Heart left ventricle (tissue), 16 donors: ENCODE data around the gene VWA5A. TPM values are rescaled to one million over a fixed set of nuclear protein-coding genes. Genes with fewer than 3 reads are reported as not detected.

Experiments
- ATAC-seq, 4 donors: fragments of 200-7000 bp; cut with Tn5 transposase; one replicate each; pipeline ENCODE4 v1.9.1; 2020 to 2022; ENCODE audit warnings: moderate library complexity in 4 of 4, mild to moderate bottlenecking in 3 of 4, moderate number of reproducible peaks in 1 of 4
- DNase-seq, 5 donors: peaks; one replicate each; pipeline ENCODE4 v3.0.0-alpha.2; 2020
- H3K27ac ChIP-seq, 12 donors: fragments of 200-600 bp; sonication (generic) in 4 of 12; one replicate each; pipeline versions ENCODE4 v1.5.0 to v1.8.0; 2016 to 2022; ENCODE audit warnings: mild to moderate bottlenecking in 2 of 12
- H3K27me3 ChIP-seq, 9 donors: fragments of 200-600 bp; sonication (generic) in 2 of 9; one replicate each; pipeline versions ENCODE4 v1.5.1 to v1.8.0; 2016 to 2022; ENCODE audit warnings: mild to moderate bottlenecking in 3 of 9
- H3K36me3 ChIP-seq, 9 donors: fragments of 200-600 bp; sonication (generic) in 2 of 9; one replicate each; pipeline versions ENCODE4 v1.5.0 to v1.8.0; 2018 to 2022; ENCODE audit warnings: mild to moderate bottlenecking in 2 of 9
- H3K4me1 ChIP-seq, 12 donors: fragments of 200-600 bp; sonication (generic) in 4 of 12; one replicate each; pipeline versions ENCODE4 v1.5.0 to v1.8.0; 2016 to 2022; ENCODE audit warnings: mild to moderate bottlenecking in 3 of 12
- H3K4me3 ChIP-seq, 12 donors: fragments of 200-600 bp; sonication (generic) in 4 of 12; one replicate each; pipeline versions ENCODE4 v1.5.0 to v1.8.0; 2017 to 2022; ENCODE audit warnings: mild to moderate bottlenecking in 9 of 12, moderate library complexity in 4 of 12
- H3K9me3 ChIP-seq, 12 donors: fragments of 200-600 bp; sonication (generic) in 4 of 12; one replicate each; pipeline versions ENCODE4 v1.5.0 to v1.8.0; 2016 to 2022; ENCODE audit warnings: mild to moderate bottlenecking in 1 of 12
- CTCF ChIP-seq, 12 donors: fragments of 200-600 bp; sonication (generic) in 4 of 12; IDR thresholded peaks; one replicate each; pipeline versions ENCODE4 v1.5.0 to v1.8.0; 2018 to 2022; ENCODE audit warnings: antibody characterized with exemption in 12 of 12, mild to moderate bottlenecking in 5 of 12
- POLR2A ChIP-seq, 2 donors: fragments of 450-650 bp; IDR thresholded peaks; one replicate each; pipeline ENCODE4 v1.6.1; 2017; ENCODE audit warnings: antibody characterized with exemption in 2 of 2, mild to moderate bottlenecking in 2 of 2, moderate library complexity in 2 of 2
- WGBS, 4 donors: extraction: QIAGEN DNeasy Blood & Tissue Kit in 2 of 4; methylation state at CpG; one replicate each; pipeline versions ENCODE4 v1.1.5 to v1.1.7; 2013 to 2018; 5-methylcytosine and 5-hydroxymethylcytosine counted together
- intact Hi-C, 10 donors: fragments of 100-400 bp; cut with DNase I; formaldehyde crosslinking; loops; one replicate each; pipeline versions ENCODE4 v1.11.1 to v1.14.2; 2022
- polyA plus RNA-seq, 2 donors: library from polyadenylated mRNA; stranded (reverse); fragments of 200-250 nt; gene quantifications; one replicate each; pipeline ENCODE4 v1.2.3, GENCODE V29; 2013
- total RNA-seq, 9 donors: library from RNA; depleted of rRNA in 2 of 9; stranded (reverse); fragments of >200 nt in 2 of 9; fragmentation: NEBNext Ultra II Directional in 3 of 9; extraction: Animal tissue kit (Norgen Biotek cat#: 25700) in 3 of 9; gene quantifications; one replicate each; pipeline versions ENCODE4 v1.1.0 to v1.2.4, GENCODE V29; 2016 to 2023
- donor health status: ischemic (EF 13 %, LVEDD 7.1; RV severe dilation, severe dysfunction).
- donor health status: healthy with polysubstance abuse.
- donor health status: DM: no; HTN: yes; CAD: no.
- donor health status: DM: no; HTN: no; CAD: no.
- donor health status: ischemic (EF 25% LVEDD 6.9; RV normal size, moderate dysfunction).
- donor health status: ischemic (EF 25% LVEDD 5.7; RV mildly dilated, moderate dysfunction).
- donor health status: healthy.
- donor health status: DM: yes; HTN: yes; CAD: no.
- donor health status: ischemic (EF 35%, LVEDD 5.7; RV mildly dilated, moderate dysfunction).
- donor health status: nonischemic (EF 11% LVEDD 7.7; RV severe dilation, severe dysfunction).
- donor health status: DM: yes; HTN: yes; CAD: no.
- donor health status: PGD.
- donor health status: ischemic (EF 29% LVEDD 5.4; RV normal size, mild dysfunction).
- donor health status: nonischemic (EF 23%, LVEDD 6.1; RV moderate dilation, normal function).

VWA5A gene
- total and polyA plus RNA-seq, 11 donors: 1.2 to 13.7 (median 2.8) TPM

GRCh38 chr11:124081483-124081882 is 33.8 kb upstream of the VWA5A start:
- Histone ChIP-seq H3K27ac (no peak overlapping the region), H3K4me3 (no peak overlapping the region), H3K36me3 (no peaks in the 10 kb centered on the region), H3K9me3 (no peaks in the 10 kb centered on the region), H3K27me3 (peaks cover 0 to 73% (median 3%) of the 10 kb centered on the region in 9 donors), H3K4me1 (peaks cover 0 to 2% (median 0%) of the 10 kb centered on the region in 12 donors)
- TF ChIP-seq POLR2A (IDR thresholded peaks at IDR 0.05) (no peak), CTCF (IDR thresholded peaks at IDR 0.05) (no peak)
- no peak for ATAC-seq
- intact Hi-C loops: no loop called here
- 80 to 91% (median 88%) methylated on average over 3 of the region's 3 CpGs for WGBS, 4 donors
- no peak for DNase-seq

GRCh38 chr11:124082371-124082770 is 32.9 kb upstream of the VWA5A start:
- Histone ChIP-seq H3K36me3 (no peaks in the 10 kb centered on the region), H3K4me1 (no peaks in the 10 kb centered on the region), H3K27me3 (peaks cover 0 to 66% (median 0%) of the 10 kb centered on the region in 9 donors), H3K9me3 (no peaks in the 10 kb centered on the region), H3K4me3 (no peak overlapping the region), H3K27ac (no peak overlapping the region)
- TF ChIP-seq POLR2A (IDR thresholded peaks at IDR 0.05) (no peak), CTCF (IDR thresholded peaks at IDR 0.05) (no peak)
- WGBS, 4 donors: 80 to 86% (median 83%) methylated on average over 4 of the region's 4 CpGs
- ATAC-seq (no peak), DNase-seq (no peak)
- intact Hi-C loops: no loop called here

- 65 to 79% (median 73%) methylated on average over 3 of the region's 3 CpGs for WGBS, 4 donors
- H3K4me3 ChIP-seq: no peak overlapping the region
- DNase-seq (no peak), ATAC-seq (no peak)
- H3K9me3 ChIP-seq: no peaks in the 10 kb centered on the region
- TF ChIP-seq CTCF (IDR thresholded peaks at IDR 0.05): no peak
- no peak for TF ChIP-seq POLR2A (IDR thresholded peaks at IDR 0.05)
- H3K36me3 ChIP-seq: no peaks in the 10 kb centered on the region
- intact Hi-C loops: no loop called here
- no peaks in the 10 kb centered on the region for H3K4me1 ChIP-seq
- no peak overlapping the region for H3K27ac ChIP-seq
- peaks cover 0 to 36% (median 0%) of the 10 kb centered on the region in 9 donors for H3K27me3 ChIP-seq
Observed at GRCh38 chr11:124085583-124085982, 29.7 kb upstream of the VWA5A start.

GRCh38 chr11:124085997-124086846 is 29.0 kb upstream of the VWA5A start:
- Histone ChIP-seq H3K27me3 (peaks cover 0 to 36% (median 0%) of the 10 kb centered on the region in 9 donors), H3K4me3 (no peak overlapping the region), H3K27ac (no peak overlapping the region), H3K9me3 (no peaks in the 10 kb centered on the region), H3K36me3 (no peaks in the 10 kb centered on the region), H3K4me1 (no peaks in the 10 kb centered on the region)
- intact Hi-C loops: no loop called here
- ATAC-seq (no peak), DNase-seq (no peak)
- 56 to 67% (median 59%) methylated on average over 10 of the region's 10 CpGs for WGBS, 4 donors
- TF ChIP-seq CTCF (IDR thresholded peaks at IDR 0.05): no peak
